Measurements from ENCODE around the gene PTBP1.

The PTBP1 gene

GRCh38 chr19:858868-859843, 61.9 kb downstream of the PTBP1 start, which contains the start of gene CFD:
CFD (plus strand) TSS chr19:859664; CDS start chr19:859690, 26 bp downstream.
- no peak for DNase-seq

GRCh38 chr19:861141-861755, 64.0 kb downstream of the PTBP1 start:
- DNase-seq: no peak
